A673 (cell line): ENCODE data around the gene CYTH1.

Experiments used
- EZH2 ChIP-seq: fragments of 200-600 bp; sonication (generic); IDR thresholded peaks from 2 replicates; pipeline ENCODE4 v1.6.1; 2017; ENCODE audit warnings: borderline replicate concordance, low read depth, mild to moderate bottlenecking, mixed read lengths, antibody characterized with exemption, low read length; ENCODE audit not compliant: poor library complexity, severe bottlenecking
- TF ChIP-seq, protein P1 (sequence below): fragments of 300-800, 200-600 bp; sonication (generic); conservative IDR thresholded peaks from 2 replicates; pipeline ENCODE4 v1.5.1; 2017; ENCODE audit warnings: low read depth, mild to moderate bottlenecking, antibody characterized with exemption, low read length, moderate library complexity, mixed read lengths

- no peak for TF ChIP-seq EZH2
- TF ChIP-seq, protein P1, sequence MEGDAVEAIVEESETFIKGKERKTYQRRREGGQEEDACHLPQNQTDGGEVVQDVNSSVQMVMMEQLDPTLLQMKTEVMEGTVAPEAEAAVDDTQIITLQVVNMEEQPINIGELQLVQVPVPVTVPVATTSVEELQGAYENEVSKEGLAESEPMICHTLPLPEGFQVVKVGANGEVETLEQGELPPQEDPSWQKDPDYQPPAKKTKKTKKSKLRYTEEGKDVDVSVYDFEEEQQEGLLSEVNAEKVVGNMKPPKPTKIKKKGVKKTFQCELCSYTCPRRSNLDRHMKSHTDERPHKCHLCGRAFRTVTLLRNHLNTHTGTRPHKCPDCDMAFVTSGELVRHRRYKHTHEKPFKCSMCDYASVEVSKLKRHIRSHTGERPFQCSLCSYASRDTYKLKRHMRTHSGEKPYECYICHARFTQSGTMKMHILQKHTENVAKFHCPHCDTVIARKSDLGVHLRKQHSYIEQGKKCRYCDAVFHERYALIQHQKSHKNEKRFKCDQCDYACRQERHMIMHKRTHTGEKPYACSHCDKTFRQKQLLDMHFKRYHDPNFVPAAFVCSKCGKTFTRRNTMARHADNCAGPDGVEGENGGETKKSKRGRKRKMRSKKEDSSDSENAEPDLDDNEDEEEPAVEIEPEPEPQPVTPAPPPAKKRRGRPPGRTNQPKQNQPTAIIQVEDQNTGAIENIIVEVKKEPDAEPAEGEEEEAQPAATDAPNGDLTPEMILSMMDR = no peak
Observed at GRCh38 chr17:78734793-78735641, 47.1 kb downstream of the CYTH1 start.
